ENCODE data around the gene VIPR1.

Gene VIPR1

GRCh38 chr3:42510325-42510724 is 7.9 kb downstream of the VIPR1 start:
- no peak for DNase-seq (ENCODE audit: low read depth, low spot score)
- H3K9me3 ChIP-seq (ENCODE audit: low read depth, low read length) = no peaks in the 10 kb centered on the region
- no peaks in the 10 kb centered on the region for H3K36me3 ChIP-seq (ENCODE audit: insufficient read depth, low read length)
- H3K27ac ChIP-seq = no peak overlapping the region
- H3K9ac ChIP-seq (ENCODE audit: insufficient read length) = no peak overlapping the region
- no peak for TF ChIP-seq EZH2 (IDR thresholded peaks at IDR 0.05)
- no peak for TF ChIP-seq FOXP2 (optimal IDR thresholded peaks at IDR 0.05; ENCODE audit: control extremely low read depth, extremely low read length, insufficient read depth)
- no peak overlapping the region for H3K4me3 ChIP-seq

- H3K9ac ChIP-seq (ENCODE audit: insufficient read length) = no peak overlapping the region
- TF ChIP-seq EZH2 (IDR thresholded peaks at IDR 0.05) (no peak), FOXP2 (optimal IDR thresholded peaks at IDR 0.05; ENCODE audit: control extremely low read depth, extremely low read length, insufficient read depth) (no peak), POLR2AphosphoS5 (IDR thresholded peaks at IDR 0.05; ENCODE audit: borderline replicate concordance, low read depth, low read length) (no peak)
Measured at GRCh38 chr3:42511201-42511600, 8.8 kb downstream of the VIPR1 start.

GRCh38 chr3:42511736-42512135 is 9.3 kb downstream of the VIPR1 start:
- Histone ChIP-seq H3K4me3 (no peak overlapping the region), H3K27ac (no peak overlapping the region), H3K9me3 (ENCODE audit: low read depth, low read length) (no peaks in the 10 kb centered on the region), H3K9ac (ENCODE audit: insufficient read length) (no peak overlapping the region), H3K36me3 (ENCODE audit: insufficient read depth, low read length) (no peaks in the 10 kb centered on the region)
- DNase-seq (ENCODE audit: low read depth, low spot score) = no peak
- TF ChIP-seq FOXP2 (optimal IDR thresholded peaks at IDR 0.05; ENCODE audit: control extremely low read depth, extremely low read length, insufficient read depth) = no peak
- no peak for TF ChIP-seq EZH2 (IDR thresholded peaks at IDR 0.05)
- TF ChIP-seq POLR2AphosphoS5 (IDR thresholded peaks at IDR 0.05; ENCODE audit: borderline replicate concordance, low read depth, low read length) = no peak

More at GRCh38 chr3:42511201-42511600, 8.8 kb downstream of the VIPR1 start:
- no peak for DNase-seq (ENCODE audit: low read depth, low spot score)
- H3K27ac ChIP-seq = no peak overlapping the region
- no peaks in the 10 kb centered on the region for H3K36me3 ChIP-seq (ENCODE audit: insufficient read depth, low read length)
- H3K4me3 ChIP-seq = no peak overlapping the region
- H3K9me3 ChIP-seq (ENCODE audit: low read depth, low read length) = no peaks in the 10 kb centered on the region

GRCh38 chr3:42513121-42513520 is 10.7 kb downstream of the VIPR1 start:
- TF ChIP-seq POLR2AphosphoS5 (IDR thresholded peaks at IDR 0.05; ENCODE audit: borderline replicate concordance, low read depth, low read length) = no peak
- no peak for TF ChIP-seq FOXP2 (optimal IDR thresholded peaks at IDR 0.05; ENCODE audit: control extremely low read depth, extremely low read length, insufficient read depth)
- TF ChIP-seq EZH2 (IDR thresholded peaks at IDR 0.05) = no peak
- no peaks in the 10 kb centered on the region for H3K9me3 ChIP-seq (ENCODE audit: low read depth, low read length)
- H3K27ac ChIP-seq = no peak overlapping the region
- no peaks in the 10 kb centered on the region for H3K36me3 ChIP-seq (ENCODE audit: insufficient read depth, low read length)
- H3K9ac ChIP-seq (ENCODE audit: insufficient read length) = no peak overlapping the region
- H3K4me3 ChIP-seq = no peak overlapping the region
- DNase-seq (ENCODE audit: low read depth, low spot score) = no peak

- Histone ChIP-seq H3K9ac (ENCODE audit: insufficient read length) (no peak overlapping the region), H3K27ac (no peak overlapping the region), H3K36me3 (ENCODE audit: insufficient read depth, low read length) (no peaks in the 10 kb centered on the region), H3K9me3 (ENCODE audit: low read depth, low read length) (no peaks in the 10 kb centered on the region), H3K4me3 (no peak overlapping the region)
- TF ChIP-seq EZH2 (IDR thresholded peaks at IDR 0.05) (no peak), FOXP2 (optimal IDR thresholded peaks at IDR 0.05; ENCODE audit: control extremely low read depth, extremely low read length, insufficient read depth) (no peak), POLR2AphosphoS5 (IDR thresholded peaks at IDR 0.05; ENCODE audit: borderline replicate concordance, low read depth, low read length) (no peak)
- DNase-seq (ENCODE audit: low read depth, low spot score) = no peak
Measured at GRCh38 chr3:42513521-42513920, 11.1 kb downstream of the VIPR1 start.

GRCh38 chr3:42514876-42515275 is 12.4 kb downstream of the VIPR1 start:
- H3K9me3 ChIP-seq (ENCODE audit: low read depth, low read length) = no peaks in the 10 kb centered on the region
- no peak overlapping the region for H3K9ac ChIP-seq (ENCODE audit: insufficient read length)
- no peak overlapping the region for H3K27ac ChIP-seq
- no peak for DNase-seq (ENCODE audit: low read depth, low spot score)
- TF ChIP-seq FOXP2 (optimal IDR thresholded peaks at IDR 0.05; ENCODE audit: control extremely low read depth, extremely low read length, insufficient read depth) = no peak
- TF ChIP-seq POLR2AphosphoS5 (IDR thresholded peaks at IDR 0.05; ENCODE audit: borderline replicate concordance, low read depth, low read length) = no peak
- TF ChIP-seq EZH2 (IDR thresholded peaks at IDR 0.05) = no peak
- H3K36me3 ChIP-seq (ENCODE audit: insufficient read depth, low read length) = no peaks in the 10 kb centered on the region
- H3K4me3 ChIP-seq = no peak overlapping the region

- DNase-seq (ENCODE audit: low read depth, low spot score) = no peak
- no peaks in the 10 kb centered on the region for H3K36me3 ChIP-seq (ENCODE audit: insufficient read depth, low read length)
- H3K4me3 ChIP-seq = no peak overlapping the region
- H3K27ac ChIP-seq = no peak overlapping the region
- no peak overlapping the region for H3K9ac ChIP-seq (ENCODE audit: insufficient read length)
- H3K9me3 ChIP-seq (ENCODE audit: low read depth, low read length) = no peaks in the 10 kb centered on the region
- no peak for TF ChIP-seq POLR2AphosphoS5 (IDR thresholded peaks at IDR 0.05; ENCODE audit: borderline replicate concordance, low read depth, low read length)
- TF ChIP-seq EZH2 (IDR thresholded peaks at IDR 0.05) = no peak
- TF ChIP-seq FOXP2 (optimal IDR thresholded peaks at IDR 0.05; ENCODE audit: control extremely low read depth, extremely low read length, insufficient read depth) = no peak
Measured at GRCh38 chr3:42515391-42515916, 13.0 kb downstream of the VIPR1 start.

GRCh38 chr3:42515976-42516375 is 13.5 kb downstream of the VIPR1 start:
- DNase-seq (ENCODE audit: low read depth, low spot score) = no peak
- Histone ChIP-seq H3K36me3 (ENCODE audit: insufficient read depth, low read length) (no peaks in the 10 kb centered on the region), H3K9ac (ENCODE audit: insufficient read length) (no peak overlapping the region), H3K4me3 (no peak overlapping the region), H3K27ac (no peak overlapping the region), H3K9me3 (ENCODE audit: low read depth, low read length) (no peaks in the 10 kb centered on the region)
- TF ChIP-seq FOXP2 (optimal IDR thresholded peaks at IDR 0.05; ENCODE audit: control extremely low read depth, extremely low read length, insufficient read depth) = no peak
- TF ChIP-seq POLR2AphosphoS5 (IDR thresholded peaks at IDR 0.05; ENCODE audit: borderline replicate concordance, low read depth, low read length) = no peak

- Histone ChIP-seq H3K9ac (ENCODE audit: insufficient read length) (no peak overlapping the region), H3K27ac (no peak overlapping the region), H3K4me3 (no peak overlapping the region), H3K36me3 (ENCODE audit: insufficient read depth, low read length) (no peaks in the 10 kb centered on the region), H3K9me3 (ENCODE audit: low read depth, low read length) (no peaks in the 10 kb centered on the region)
- no peak for DNase-seq (ENCODE audit: low read depth, low spot score)
- no peak for TF ChIP-seq FOXP2 (optimal IDR thresholded peaks at IDR 0.05; ENCODE audit: control extremely low read depth, extremely low read length, insufficient read depth)
- TF ChIP-seq EZH2 (IDR thresholded peaks at IDR 0.05) = no peak
- no peak for TF ChIP-seq POLR2AphosphoS5 (IDR thresholded peaks at IDR 0.05; ENCODE audit: borderline replicate concordance, low read depth, low read length)
Measured at GRCh38 chr3:42516443-42516842, 14.0 kb downstream of the VIPR1 start.

Measured in SK-N-MC (cell line).